ENCODE results near the gene WNK2.
A peak's percentile ranks its signal among the peaks of the same experiment; 100 is the strongest.
"Not testable (repeated sequence)": the region's sequence is repeated elsewhere in the genome, so short reads cannot be mapped to it uniquely, and the experiment has no call there.

The WNK2 gene

GRCh38 chr9:93141771-93142483, 42.0 kb upstream of the WNK2 start:
- Histone ChIP-seq H4K20me1 (ENCODE audit: control insufficient read depth, insufficient read depth, low read depth, low read length) (no peaks in the 10 kb centered on the region), H3K9me3 (ENCODE audit: control insufficient read depth, insufficient read depth, low read length) (no peaks in the 10 kb centered on the region), H3K9me2 (replicated peaks; ENCODE audit: control insufficient read depth, low read length) (no peaks in the 10 kb centered on the region), H3K36me3 (ENCODE audit: control insufficient read depth, low read length) (no peaks in the 10 kb centered on the region), H3K27me3 (ENCODE audit: control insufficient read depth, low read length) (no peaks in the 10 kb centered on the region), H3K79me2 (ENCODE audit: control insufficient read depth, low read length) (no peaks in the 10 kb centered on the region), H3K4me3 (ENCODE audit: low read length) (no peak overlapping the region), H3F3A (ENCODE audit: control insufficient read depth, insufficient read depth) (peaks cover 11% of the 10 kb centered on the region), H3K27ac (ENCODE audit: low read depth, low read length) (no peak overlapping the region), H3K4me2 (ENCODE audit: low read length) (no peak overlapping the region), H3K4me1 (ENCODE audit: control insufficient read depth, low read length) (peaks cover 80% of the 10 kb centered on the region)
- TF ChIP-seq EZH2phosphoT487 (IDR thresholded peaks at IDR 0.05; ENCODE audit: borderline replicate concordance, low read length) (no peak), CTCF (IDR thresholded peaks at IDR 0.05; ENCODE audit: low read depth, low read length, poor library complexity, severe bottlenecking) (no peak)

- H4K20me1 ChIP-seq (ENCODE audit: control insufficient read depth, insufficient read depth, low read depth, low read length), result no peaks in the 10 kb centered on the region
- no peaks in the 10 kb centered on the region for H3K9me3 ChIP-seq (ENCODE audit: control insufficient read depth, insufficient read depth, low read length)
- no peaks in the 10 kb centered on the region for H3K79me2 ChIP-seq (ENCODE audit: control insufficient read depth, low read length)
- no peaks in the 10 kb centered on the region for H3K36me3 ChIP-seq (ENCODE audit: control insufficient read depth, low read length)
- peak overlapping the region; percentile 15 for H3K4me3 ChIP-seq (ENCODE audit: low read length)
- H3K4me2 ChIP-seq (ENCODE audit: low read length), result peak overlapping the region; percentile 52
- TF ChIP-seq EZH2phosphoT487 (IDR thresholded peaks at IDR 0.05; ENCODE audit: borderline replicate concordance, low read length) (no peak), CTCF (IDR thresholded peaks at IDR 0.05; ENCODE audit: low read depth, low read length, poor library complexity, severe bottlenecking) (no peak)
- peaks cover 4% of the 10 kb centered on the region for H3F3A ChIP-seq (ENCODE audit: control insufficient read depth, insufficient read depth)
- 0 out of 2 replicates have a peak overlapping the region, but pooled peaks have one; percentile 9 for H3K27ac ChIP-seq (ENCODE audit: low read depth, low read length)
- H3K27me3 ChIP-seq (ENCODE audit: control insufficient read depth, low read length), result no peaks in the 10 kb centered on the region
- no peaks in the 10 kb centered on the region for H3K9me2 ChIP-seq (replicated peaks; ENCODE audit: control insufficient read depth, low read length)
- peaks cover 64% of the 10 kb centered on the region for H3K4me1 ChIP-seq (ENCODE audit: control insufficient read depth, low read length)
These were observed 40.0 kb upstream of the WNK2 start for GRCh38 chr9:93143830-93144530.

GRCh38 chr9:93146696-93147095, 37.2 kb upstream of the WNK2 start:
- peaks cover 57% of the 10 kb centered on the region for H3K4me1 ChIP-seq (ENCODE audit: control insufficient read depth, low read length)
- not testable (repeated sequence) for H3K79me2 ChIP-seq (ENCODE audit: control insufficient read depth, low read length); H3K27me3 ChIP-seq (ENCODE audit: control insufficient read depth, low read length); H3K9me2 ChIP-seq (replicated peaks; ENCODE audit: control insufficient read depth, low read length); H3K27ac ChIP-seq (ENCODE audit: low read depth, low read length); H3K4me2 ChIP-seq (ENCODE audit: low read length); H3K36me3 ChIP-seq (ENCODE audit: control insufficient read depth, low read length); H3K9me3 ChIP-seq (ENCODE audit: control insufficient read depth, insufficient read depth, low read length); H4K20me1 ChIP-seq (ENCODE audit: control insufficient read depth, insufficient read depth, low read depth, low read length); H3F3A ChIP-seq (ENCODE audit: control insufficient read depth, insufficient read depth); H3K4me3 ChIP-seq (ENCODE audit: low read length)

GRCh38 chr9:93147632-93148031, 36.3 kb upstream of the WNK2 start:
- Histone ChIP-seq H3F3A (ENCODE audit: control insufficient read depth, insufficient read depth) (peaks cover 4% of the 10 kb centered on the region), H3K4me2 (ENCODE audit: low read length) (no peak overlapping the region), H3K36me3 (ENCODE audit: control insufficient read depth, low read length) (no peaks in the 10 kb centered on the region), H3K79me2 (ENCODE audit: control insufficient read depth, low read length) (no peaks in the 10 kb centered on the region), H3K4me3 (ENCODE audit: low read length) (no peak overlapping the region), H3K9me3 (ENCODE audit: control insufficient read depth, insufficient read depth, low read length) (no peaks in the 10 kb centered on the region), H3K9me2 (replicated peaks; ENCODE audit: control insufficient read depth, low read length) (no peaks in the 10 kb centered on the region), H3K27me3 (ENCODE audit: control insufficient read depth, low read length) (no peaks in the 10 kb centered on the region), H3K4me1 (ENCODE audit: control insufficient read depth, low read length) (peaks cover 52% of the 10 kb centered on the region), H4K20me1 (ENCODE audit: control insufficient read depth, insufficient read depth, low read depth, low read length) (no peaks in the 10 kb centered on the region), H3K27ac (ENCODE audit: low read depth, low read length) (no peak overlapping the region)
- TF ChIP-seq CTCF (IDR thresholded peaks at IDR 0.05; ENCODE audit: low read depth, low read length, poor library complexity, severe bottlenecking) (no peak), EZH2phosphoT487 (IDR thresholded peaks at IDR 0.05; ENCODE audit: borderline replicate concordance, low read length) (no peak)

Measured in DOHH2 (cell line).